ENCODE data around the gene SPTSSB. TPM values are rescaled to one million over a fixed set of nuclear protein-coding genes. Genes with fewer than 3 reads are reported as not detected.

SPTSSB gene
- total and polyA plus RNA-seq, 2 experiments from 2014 or later, result 23.5 to 33.5 TPM

GRCh38 chr3:161350916-161351315 is 20.4 kb downstream of the SPTSSB start:
- no peak for TF ChIP-seq EZH2phosphoT487 (IDR thresholded peaks at IDR 0.05; ENCODE audit: unreplicated experiment)
- ATAC-seq, result no peak
- Histone ChIP-seq H3K79me2 (replicated peaks; ENCODE audit: insufficient read depth) (no peaks in the 10 kb centered on the region), H4K20me1 (replicated peaks; ENCODE audit: insufficient read depth) (no peaks in the 10 kb centered on the region), H3K4me1 (ENCODE audit: insufficient read depth) (no peaks in the 10 kb centered on the region), H3K4me2 (no peak overlapping the region), H2AFZ (no peak overlapping the region), H3K27me3 (ENCODE audit: insufficient read depth) (no peaks in the 10 kb centered on the region), H3K4me3 (no peak overlapping the region), H3F3A (replicated peaks; ENCODE audit: low read depth) (no peaks in the 10 kb centered on the region), H3K9me2 (ENCODE audit: insufficient read depth) (no peaks in the 10 kb centered on the region), H3K27ac (ENCODE audit: low read depth) (no peak overlapping the region), H3K36me3 (ENCODE audit: insufficient read depth) (peaks cover 3% of the 10 kb centered on the region; the same call in 1 of the 2 replicates)
- peaks cover 5% of the 10 kb centered on the region; the same call in 2 of the 3 replicates for H3K36me3 Mint-ChIP-seq (ENCODE audit: low read depth)
- DNase-seq (ENCODE audit: low spot score), result no peak
- H3K27me3 Mint-ChIP-seq (ENCODE audit: insufficient read depth, low read depth, poor library complexity), result no peaks in the 10 kb centered on the region
- peaks cover 11% of the 10 kb centered on the region; the same call in 2 of the 3 replicates for H3K4me1 Mint-ChIP-seq
- H3K27ac Mint-ChIP-seq, result no peak overlapping the region
- no peak overlapping the region for H3K4me3 Mint-ChIP-seq
- no peaks in the 10 kb centered on the region for H3K9me3 Mint-ChIP-seq

DNA sequence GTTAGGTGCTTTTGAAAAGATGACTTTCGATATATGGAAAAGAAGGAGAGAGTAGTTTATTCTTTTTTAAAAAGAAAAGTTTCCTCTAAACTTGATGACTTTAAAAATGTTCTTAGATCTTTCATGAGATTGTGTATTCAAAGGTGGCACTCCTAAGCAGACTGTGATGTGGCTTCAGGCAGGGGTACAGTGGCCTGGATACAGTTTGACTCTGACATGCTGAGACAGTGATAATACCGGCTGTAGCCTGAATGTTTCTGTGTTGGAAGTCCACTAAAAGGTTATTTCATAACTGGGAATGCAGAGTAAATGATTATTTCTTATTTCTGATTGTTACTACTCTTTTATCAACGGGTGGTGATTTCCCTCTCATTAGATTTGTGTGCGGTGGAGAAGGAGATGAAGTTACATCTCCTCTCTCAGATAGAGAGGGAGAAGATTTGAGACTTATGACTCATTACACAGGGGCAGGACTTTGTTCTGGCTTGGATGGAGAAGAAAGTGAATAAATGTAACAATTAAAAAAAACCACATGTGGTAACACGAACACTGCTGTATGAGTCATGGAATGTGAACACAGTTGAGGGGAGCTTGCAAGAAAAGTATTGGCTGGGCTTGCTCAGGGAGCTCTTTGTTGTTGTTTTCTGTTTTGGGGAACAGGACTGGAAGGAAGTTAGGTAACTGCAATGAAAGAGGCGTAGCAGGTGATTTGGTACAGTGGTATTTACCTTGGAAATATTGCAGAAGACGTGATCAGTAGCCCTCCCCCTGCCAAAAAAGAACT is 21.6 kb downstream of the SPTSSB start:
- H3K27ac ChIP-seq (ENCODE audit: low read depth), result no peak overlapping the region
- DNase-seq (ENCODE audit: low spot score) (peak; percentile 33), ATAC-seq (peak; percentile 45; the same call in 1 of the 3 replicates)
- H3K4me1 ChIP-seq (ENCODE audit: insufficient read depth), result no peaks in the 10 kb centered on the region
- H3K4me1 Mint-ChIP-seq, result peaks cover 11% of the 10 kb centered on the region; the same call in 2 of the 3 replicates
- H3K79me2 ChIP-seq (replicated peaks; ENCODE audit: insufficient read depth), result no peaks in the 10 kb centered on the region
- no peaks in the 10 kb centered on the region for H3K9me3 Mint-ChIP-seq
- H4K20me1 ChIP-seq (replicated peaks; ENCODE audit: insufficient read depth), result no peaks in the 10 kb centered on the region
- no peaks in the 10 kb centered on the region; the same call in 2 of the 3 replicates for H3K36me3 Mint-ChIP-seq (ENCODE audit: low read depth)
- H3K9me2 ChIP-seq (ENCODE audit: insufficient read depth), result no peaks in the 10 kb centered on the region
- H3F3A ChIP-seq (replicated peaks; ENCODE audit: low read depth), result no peaks in the 10 kb centered on the region
- H3K4me3 Mint-ChIP-seq, result no peak overlapping the region
- H3K4me3 ChIP-seq, result no peak overlapping the region
- H3K4me2 ChIP-seq, result no peak overlapping the region
- H3K36me3 ChIP-seq (ENCODE audit: insufficient read depth), result peaks cover 3% of the 10 kb centered on the region; the same call in 1 of the 2 replicates
- TF ChIP-seq CREB1 (CRISPR knock-in tag; IDR thresholded peaks at IDR 0.05; ENCODE audit: low read depth) (no peak), JUNB (IDR thresholded peaks at IDR 0.05; ENCODE audit: unreplicated experiment) (no peak), NANOG (IDR thresholded peaks at IDR 0.05; ENCODE audit: borderline replicate concordance) (no peak), POLR2AphosphoS5 (IDR thresholded peaks at IDR 0.05; ENCODE audit: low read depth) (no peak), ETS1 (IDR thresholded peaks at IDR 0.05) (no peak), STAT1 (IDR thresholded peaks at IDR 0.05; ENCODE audit: unreplicated experiment) (no peak)
- TF ChIP-seq, protein P1, sequence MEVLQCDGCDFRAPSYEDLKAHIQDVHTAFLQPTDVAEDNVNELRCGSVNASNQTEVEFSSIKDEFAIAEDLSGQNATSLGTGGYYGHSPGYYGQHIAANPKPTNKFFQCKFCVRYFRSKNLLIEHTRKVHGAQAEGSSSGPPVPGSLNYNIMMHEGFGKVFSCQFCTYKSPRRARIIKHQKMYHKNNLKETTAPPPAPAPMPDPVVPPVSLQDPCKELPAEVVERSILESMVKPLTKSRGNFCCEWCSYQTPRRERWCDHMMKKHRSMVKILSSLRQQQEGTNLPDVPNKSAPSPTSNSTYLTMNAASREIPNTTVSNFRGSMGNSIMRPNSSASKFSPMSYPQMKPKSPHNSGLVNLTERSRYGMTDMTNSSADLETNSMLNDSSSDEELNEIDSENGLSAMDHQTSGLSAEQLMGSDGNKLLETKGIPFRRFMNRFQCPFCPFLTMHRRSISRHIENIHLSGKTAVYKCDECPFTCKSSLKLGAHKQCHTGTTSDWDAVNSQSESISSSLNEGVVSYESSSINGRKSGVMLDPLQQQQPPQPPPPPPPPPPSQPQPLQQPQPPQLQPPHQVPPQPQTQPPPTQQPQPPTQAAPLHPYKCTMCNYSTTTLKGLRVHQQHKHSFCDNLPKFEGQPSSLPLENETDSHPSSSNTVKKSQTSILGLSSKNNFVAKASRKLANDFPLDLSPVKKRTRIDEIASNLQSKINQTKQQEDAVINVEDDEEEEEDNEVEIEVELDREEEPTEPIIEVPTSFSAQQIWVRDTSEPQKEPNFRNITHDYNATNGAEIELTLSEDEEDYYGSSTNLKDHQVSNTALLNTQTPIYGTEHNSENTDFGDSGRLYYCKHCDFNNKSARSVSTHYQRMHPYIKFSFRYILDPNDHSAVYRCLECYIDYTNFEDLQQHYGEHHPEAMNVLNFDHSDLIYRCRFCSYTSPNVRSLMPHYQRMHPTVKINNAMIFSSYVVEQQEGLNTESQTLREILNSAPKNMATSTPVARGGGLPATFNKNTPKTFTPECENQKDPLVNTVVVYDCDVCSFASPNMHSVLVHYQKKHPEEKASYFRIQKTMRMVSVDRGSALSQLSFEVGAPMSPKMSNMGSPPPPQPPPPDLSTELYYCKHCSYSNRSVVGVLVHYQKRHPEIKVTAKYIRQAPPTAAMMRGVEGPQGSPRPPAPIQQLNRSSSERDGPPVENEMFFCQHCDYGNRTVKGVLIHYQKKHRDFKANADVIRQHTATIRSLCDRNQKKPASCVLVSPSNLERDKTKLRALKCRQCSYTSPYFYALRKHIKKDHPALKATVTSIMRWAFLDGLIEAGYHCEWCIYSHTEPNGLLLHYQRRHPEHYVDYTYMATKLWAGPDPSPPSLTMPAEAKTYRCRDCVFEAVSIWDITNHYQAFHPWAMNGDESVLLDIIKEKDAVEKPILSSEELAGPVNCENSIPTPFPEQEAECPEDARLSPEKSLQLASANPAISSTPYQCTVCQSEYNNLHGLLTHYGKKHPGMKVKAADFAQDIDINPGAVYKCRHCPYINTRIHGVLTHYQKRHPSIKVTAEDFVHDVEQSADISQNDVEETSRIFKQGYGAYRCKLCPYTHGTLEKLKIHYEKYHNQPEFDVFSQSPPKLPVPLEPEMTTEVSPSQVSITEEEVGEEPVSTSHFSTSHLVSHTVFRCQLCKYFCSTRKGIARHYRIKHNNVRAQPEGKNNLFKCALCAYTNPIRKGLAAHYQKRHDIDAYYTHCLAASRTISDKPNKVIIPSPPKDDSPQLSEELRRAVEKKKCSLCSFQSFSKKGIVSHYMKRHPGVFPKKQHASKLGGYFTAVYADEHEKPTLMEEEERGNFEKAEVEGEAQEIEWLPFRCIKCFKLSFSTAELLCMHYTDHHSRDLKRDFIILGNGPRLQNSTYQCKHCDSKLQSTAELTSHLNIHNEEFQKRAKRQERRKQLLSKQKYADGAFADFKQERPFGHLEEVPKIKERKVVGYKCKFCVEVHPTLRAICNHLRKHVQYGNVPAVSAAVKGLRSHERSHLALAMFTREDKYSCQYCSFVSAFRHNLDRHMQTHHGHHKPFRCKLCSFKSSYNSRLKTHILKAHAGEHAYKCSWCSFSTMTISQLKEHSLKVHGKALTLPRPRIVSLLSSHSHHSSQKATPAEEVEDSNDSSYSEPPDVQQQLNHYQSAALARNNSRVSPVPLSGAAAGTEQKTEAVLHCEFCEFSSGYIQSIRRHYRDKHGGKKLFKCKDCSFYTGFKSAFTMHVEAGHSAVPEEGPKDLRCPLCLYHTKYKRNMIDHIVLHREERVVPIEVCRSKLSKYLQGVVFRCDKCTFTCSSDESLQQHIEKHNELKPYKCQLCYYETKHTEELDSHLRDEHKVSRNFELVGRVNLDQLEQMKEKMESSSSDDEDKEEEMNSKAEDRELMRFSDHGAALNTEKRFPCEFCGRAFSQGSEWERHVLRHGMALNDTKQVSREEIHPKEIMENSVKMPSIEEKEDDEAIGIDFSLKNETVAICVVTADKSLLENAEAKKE (CRISPR knock-in tag; IDR thresholded peaks at IDR 0.05), result no peak
- H3K27me3 ChIP-seq (ENCODE audit: insufficient read depth), result no peaks in the 10 kb centered on the region
- H2AFZ ChIP-seq, result no peak overlapping the region
- H3K27ac Mint-ChIP-seq, result 0 out of 2 replicates have a peak overlapping the region, but pooled peaks have one; percentile 25
- H3K27me3 Mint-ChIP-seq (ENCODE audit: insufficient read depth, low read depth, poor library complexity), result no peaks in the 10 kb centered on the region

Measured in GM23338 (cell line).